Ishikawa (cell line): ENCODE measurements around the gene ATG16L1.

Experiments used
- CEBPB ChIP-seq: IDR thresholded peaks from 2 replicates; pipeline ENCODE4 v1.6.1; 2012
- CREB1 ChIP-seq: IDR thresholded peaks from 2 replicates; pipeline ENCODE4 v1.6.1; 2012; ENCODE audit warnings: low read depth
- EGR1 ChIP-seq: IDR thresholded peaks from 2 replicates; pipeline ENCODE4 v1.6.1; 2012
- EP300 ChIP-seq: IDR thresholded peaks from 2 replicates; pipeline ENCODE4 v1.6.1; 2012; ENCODE audit warnings: borderline replicate concordance
- FOXM1 ChIP-seq: IDR thresholded peaks from 2 replicates; pipeline ENCODE4 v1.6.1; 2012; ENCODE audit warnings: low read depth, borderline replicate concordance
- MAX ChIP-seq: IDR thresholded peaks from 2 replicates; pipeline ENCODE4 v1.6.1; 2012
- NFIC ChIP-seq: IDR thresholded peaks from 2 replicates; pipeline ENCODE4 v1.6.1; 2012
- REST ChIP-seq: IDR thresholded peaks from 2 replicates; pipeline ENCODE4 v1.6.1; 2012; ENCODE audit warnings: low read depth, mild to moderate bottlenecking
- USF1 ChIP-seq: IDR thresholded peaks from 2 replicates; pipeline ENCODE4 v1.6.1; 2012
- YY1 ChIP-seq: IDR thresholded peaks from 2 replicates; pipeline ENCODE4 v1.6.1; 2012; ENCODE audit warnings: low read depth
- ZBTB7A ChIP-seq: IDR thresholded peaks from 2 replicates; pipeline ENCODE4 v1.6.1; 2012; ENCODE audit warnings: low read depth

- TF ChIP-seq MAX, result no peak
- TF ChIP-seq REST, result no peak
- TF ChIP-seq EGR1, result no peak
- peak; percentile 48; the same call in 1 of the 2 replicates for TF ChIP-seq YY1
- TF ChIP-seq CEBPB, result no peak
- TF ChIP-seq EP300, result no peak
- TF ChIP-seq CREB1, result no peak
- no peak for TF ChIP-seq USF1
- TF ChIP-seq ZBTB7A, result no peak
- TF ChIP-seq NFIC, result no peak
- TF ChIP-seq FOXM1, result no peak
Measured at GRCh38 chr2:233217892-233218377, 33.5 kb upstream of the ATG16L1 start.
